MCF 10A (cell line): ENCODE measurements around the gene PCNX4. TPM values are rescaled to one million over a fixed set of nuclear protein-coding genes. Genes with fewer than 3 reads are reported as not detected.

Experiments
- BruUV-seq: library from RNA; stranded (reverse); fragments of 400-500 nt; replicated peaks from 2 replicates; lab custom pipeline; 2021; lab: Mats Ljungman, UMichigan
- CTCF ChIA-PET: fragments of 300-600 bp; sonication (Branson Sonifier 250); formaldehyde crosslinking; extraction: SDS; loops from one replicate; lab custom pipeline; 2021; ENCODE audit warnings: antibody characterized with exemption, inconsistent platforms; lab: Yijun Ruan, JAX
- POLR2A ChIA-PET: fragments of 300-600, 350-650 bp; sonication (Branson Sonifier 250); formaldehyde crosslinking; extraction: SDS; loops from one replicate; lab custom pipeline; 2020; ENCODE audit warnings: antibody characterized with exemption, inconsistent platforms; lab: Yijun Ruan, JAX
- DNase-seq: peaks from one replicate; pipeline ENCODE4 v3.0.0-alpha.2; 2018; ENCODE audit not compliant: unreplicated experiment
- H3K27ac Mint-ChIP-seq: one replicate; pipeline ENCODE4 v1.8.0; 2022; ENCODE audit warnings: mild to moderate bottlenecking, low read depth, mixed read lengths; ENCODE audit not compliant: unreplicated experiment
- H3K27me3 Mint-ChIP-seq: one replicate; pipeline ENCODE4 v1.8.0; 2022; ENCODE audit warnings: mixed read lengths; ENCODE audit not compliant: insufficient read depth, unreplicated experiment
- H3K36me3 Mint-ChIP-seq: one replicate; pipeline ENCODE4 v1.8.0; 2022; ENCODE audit warnings: mild to moderate bottlenecking, moderate library complexity, mixed read lengths; ENCODE audit not compliant: insufficient read depth, unreplicated experiment
- H3K4me1 Mint-ChIP-seq: one replicate; pipeline ENCODE4 v1.8.0; 2022; ENCODE audit warnings: mixed read lengths; ENCODE audit not compliant: insufficient read depth, unreplicated experiment
- H3K4me3 Mint-ChIP-seq: one replicate; pipeline ENCODE4 v1.8.0; 2022; ENCODE audit warnings: mild to moderate bottlenecking, moderate library complexity, mixed read lengths; ENCODE audit not compliant: unreplicated experiment
- H3K9me3 Mint-ChIP-seq: one replicate; pipeline ENCODE4 v1.8.0; 2022; ENCODE audit warnings: mixed read lengths; ENCODE audit not compliant: unreplicated experiment
- CTCF ChIP-seq: fragments of 200-600 bp; IDR thresholded peaks from one replicate; pipeline ENCODE4 v1.8.0; 2022; ENCODE audit warnings: antibody characterized with exemption, mild to moderate bottlenecking; ENCODE audit not compliant: unreplicated experiment
- intact Hi-C: fragments of 100-400 bp; cut with micrococcal nuclease; formaldehyde crosslinking; loops from 2 replicates; pipeline ENCODE4 v1.14.1; 2022
- total RNA-seq: library from RNA; stranded (reverse); gene quantifications from 2 replicates; pipeline ENCODE4 v1.2.3, GENCODE V29; 2022

PCNX4 gene
- total RNA-seq, 1 experiment from 2014 or later, result 62.8 TPM

- H3K9me3 Mint-ChIP-seq, result no peaks in the 10 kb centered on the region
- DNase-seq, result no peak
- no peak overlapping the region for H3K27ac Mint-ChIP-seq
- TF ChIP-seq CTCF, result no peak
- peaks cover 14% of the 10 kb centered on the region for H3K4me1 Mint-ChIP-seq
- peaks cover 37% of the 10 kb centered on the region for H3K36me3 Mint-ChIP-seq
- no peak overlapping the region for H3K4me3 Mint-ChIP-seq
- ChIA-PET CTCF (interaction anchor here (0.6 to 2.9 kb wide), 4 partner anchors 24 to 523 kb away, joined by 3 to 17 read pairs (median 13); no protein-coding TSS in a partner anchor), POLR2A (interaction anchor here (1.1 to 6.6 kb wide), 4 partner anchors 7 to 196 kb away, joined by 3 to 63 read pairs (median 4); partner anchors contain the start of gene PCNX4)
- no TSS peak for BruUV-seq
- intact Hi-C loops, result no loop called here
- no peaks in the 10 kb centered on the region for H3K27me3 Mint-ChIP-seq
Observed at GRCh38 chr14:60160422-60160821, 68.7 kb downstream of the PCNX4 start.

- peaks cover 30% of the 10 kb centered on the region for H3K36me3 Mint-ChIP-seq
- H3K9me3 Mint-ChIP-seq, result no peaks in the 10 kb centered on the region
- no peaks in the 10 kb centered on the region for H3K27me3 Mint-ChIP-seq
- ChIA-PET CTCF (interaction anchor here (0.6 to 2.9 kb wide), 5 partner anchors 23 to 257 kb away, joined by 3 to 17 read pairs (median 11); no protein-coding TSS in a partner anchor), POLR2A (interaction anchor here (0.7 to 6.6 kb wide), 10 partner anchors 8 to 385 kb away, joined by 3 to 63 read pairs (median 4); partner anchors contain the start of gene PCNX4)
- TF ChIP-seq CTCF, result no peak
- peaks cover 14% of the 10 kb centered on the region for H3K4me1 Mint-ChIP-seq
- H3K27ac Mint-ChIP-seq, result peak overlapping the region; percentile 21
- DNase-seq, result peak; percentile 36
- intact Hi-C loops, result no loop called here
- BruUV-seq, result no TSS peak
- no peak overlapping the region for H3K4me3 Mint-ChIP-seq
Observed at GRCh38 chr14:60161196-60162107, 69.7 kb downstream of the PCNX4 start.

- POLR2A ChIA-PET, result interaction anchor here (0.6 to 6.6 kb wide), 14 partner anchors 10 to 1867 kb away, joined by 3 to 63 read pairs (median 5); partner anchors contain the start of gene PCNX4
- H3K27ac Mint-ChIP-seq, result no peak overlapping the region
- intact Hi-C loops, result loop anchor here (2.0 kb wide), 2 partner anchors 21 to 71 kb away; no protein-coding TSS in a partner anchor
- no peak for TF ChIP-seq CTCF
- BruUV-seq, result TSS peak; percentile 51
- H3K9me3 Mint-ChIP-seq, result no peaks in the 10 kb centered on the region
- H3K27me3 Mint-ChIP-seq, result no peaks in the 10 kb centered on the region
- H3K4me3 Mint-ChIP-seq, result peak overlapping the region; percentile 89
- H3K4me1 Mint-ChIP-seq, result peaks cover 14% of the 10 kb centered on the region
- CTCF ChIA-PET, result interaction anchor here (0.6 to 2.9 kb wide), 3 partner anchors 95 to 393 kb away, joined by 3 to 20 read pairs (median 6); no protein-coding TSS in a partner anchor
- DNase-seq, result no peak
- H3K36me3 Mint-ChIP-seq, result peaks cover 25% of the 10 kb centered on the region
Observed at GRCh38 chr14:60163693-60164092, 72.0 kb downstream of the PCNX4 start.

GRCh38 chr14:60164404-60164711 lies 72.6 kb downstream of the PCNX4 start:
- BruUV-seq, result no TSS peak
- peak overlapping the region; percentile 89 for H3K4me3 Mint-ChIP-seq
- POLR2A ChIA-PET, result interaction anchor here (0.6 to 6.6 kb wide), 18 partner anchors 11 to 1868 kb away, joined by 3 to 63 read pairs (median 6); partner anchors contain the start of gene PCNX4

More at GRCh38 chr14:60164404-60164711, 72.6 kb downstream of the PCNX4 start:
- Mint-ChIP-seq H3K27ac (peak overlapping the region; percentile 81), H3K36me3 (peaks cover 23% of the 10 kb centered on the region), H3K27me3 (no peaks in the 10 kb centered on the region), H3K4me1 (peaks cover 14% of the 10 kb centered on the region), H3K9me3 (no peaks in the 10 kb centered on the region)
- intact Hi-C loops, result loop anchor here (2.0 kb wide), 2 partner anchors 20 to 72 kb away; no protein-coding TSS in a partner anchor
- DNase-seq, result no peak
- CTCF ChIA-PET, result interaction anchor here (0.7 to 2.9 kb wide), 11 partner anchors 10 to 1735 kb away, joined by 3 to 23 read pairs (median 8); no protein-coding TSS in a partner anchor
- no peak for TF ChIP-seq CTCF
